Upper lobe of left lung (tissue), 4 donors: ENCODE measurements around the gene TCEAL8.

Source experiments
- EP300 ChIP-seq, 4 donors: sonication (generic); formaldehyde crosslinking; IDR thresholded peaks; one replicate each; pipeline ENCODE4 v1.5.1; 2017; ENCODE audit warnings: antibody characterized with exemption in 4 of 4, control low read depth in 2 of 4
- POLR2A ChIP-seq, 4 donors: fragments of 450-650 bp; IDR thresholded peaks; one replicate each; pipeline ENCODE4 v1.5.1; 2016 to 2017; ENCODE audit warnings: antibody characterized with exemption in 4 of 4, mild to moderate bottlenecking in 2 of 4
- POLR2AphosphoS5 ChIP-seq, 2 donors: sonication (generic); formaldehyde crosslinking; IDR thresholded peaks; one replicate each; pipeline ENCODE4 v1.5.1; 2017; ENCODE audit warnings: antibody characterized with exemption in 2 of 2
- TF ChIP-seq, protein P1 (sequence below), 6 experiments: fragments of 450-650 bp in 4 of 6; fragments of 200-600 bp in 2 of 6; sonication (generic) in 2 of 6; IDR thresholded peaks; one replicate each; pipeline ENCODE4 v1.5.1; 2016 to 2019; ENCODE audit warnings: antibody characterized with exemption in 6 of 6

- TF ChIP-seq, protein P1, sequence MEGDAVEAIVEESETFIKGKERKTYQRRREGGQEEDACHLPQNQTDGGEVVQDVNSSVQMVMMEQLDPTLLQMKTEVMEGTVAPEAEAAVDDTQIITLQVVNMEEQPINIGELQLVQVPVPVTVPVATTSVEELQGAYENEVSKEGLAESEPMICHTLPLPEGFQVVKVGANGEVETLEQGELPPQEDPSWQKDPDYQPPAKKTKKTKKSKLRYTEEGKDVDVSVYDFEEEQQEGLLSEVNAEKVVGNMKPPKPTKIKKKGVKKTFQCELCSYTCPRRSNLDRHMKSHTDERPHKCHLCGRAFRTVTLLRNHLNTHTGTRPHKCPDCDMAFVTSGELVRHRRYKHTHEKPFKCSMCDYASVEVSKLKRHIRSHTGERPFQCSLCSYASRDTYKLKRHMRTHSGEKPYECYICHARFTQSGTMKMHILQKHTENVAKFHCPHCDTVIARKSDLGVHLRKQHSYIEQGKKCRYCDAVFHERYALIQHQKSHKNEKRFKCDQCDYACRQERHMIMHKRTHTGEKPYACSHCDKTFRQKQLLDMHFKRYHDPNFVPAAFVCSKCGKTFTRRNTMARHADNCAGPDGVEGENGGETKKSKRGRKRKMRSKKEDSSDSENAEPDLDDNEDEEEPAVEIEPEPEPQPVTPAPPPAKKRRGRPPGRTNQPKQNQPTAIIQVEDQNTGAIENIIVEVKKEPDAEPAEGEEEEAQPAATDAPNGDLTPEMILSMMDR (IDR thresholded peaks at IDR 0.05): no peak
- TF ChIP-seq EP300 (IDR thresholded peaks at IDR 0.05) (no peak), POLR2A (IDR thresholded peaks at IDR 0.05) (no peak), POLR2AphosphoS5 (IDR thresholded peaks at IDR 0.05) (no peak)
Observed at GRCh38 chrX:103304705-103305104, 49.8 kb upstream of the TCEAL8 start.
